Activated CD8-positive, alpha-beta memory T cell treated with anti-CD3 and anti-CD28 coated beads for 36 hours (primary cell): ENCODE measurements around the gene WASHC1. TPM values are rescaled to one million over a fixed set of nuclear protein-coding genes. Genes with fewer than 3 reads are reported as not detected.
"Not testable (repeated sequence)": the region's sequence is repeated elsewhere in the genome, so short reads cannot be mapped to it uniquely, and the experiment has no call there.

Experiments
- CTCF ChIA-PET: fragments of 350-600 bp; sonication (Branson Sonifier 250); formaldehyde crosslinking; loops from one replicate; lab custom pipeline; 2021; ENCODE audit warnings: antibody characterized with exemption; lab: Charles Lee
- POLR2A ChIA-PET: fragments of 350-600 bp; sonication (Branson Sonifier 250); formaldehyde crosslinking; loops from one replicate; lab custom pipeline; 2021; ENCODE audit warnings: antibody characterized with exemption; lab: Charles Lee
- total RNA-seq, 2 experiments: library from RNA; stranded (reverse); gene quantifications; one replicate each; pipeline ENCODE4 v1.2.3, GENCODE V29; 2021

The WASHC1 gene
- total RNA-seq = 10 to 100 TPM; 16.3 to 17.9 TPM

DNA sequence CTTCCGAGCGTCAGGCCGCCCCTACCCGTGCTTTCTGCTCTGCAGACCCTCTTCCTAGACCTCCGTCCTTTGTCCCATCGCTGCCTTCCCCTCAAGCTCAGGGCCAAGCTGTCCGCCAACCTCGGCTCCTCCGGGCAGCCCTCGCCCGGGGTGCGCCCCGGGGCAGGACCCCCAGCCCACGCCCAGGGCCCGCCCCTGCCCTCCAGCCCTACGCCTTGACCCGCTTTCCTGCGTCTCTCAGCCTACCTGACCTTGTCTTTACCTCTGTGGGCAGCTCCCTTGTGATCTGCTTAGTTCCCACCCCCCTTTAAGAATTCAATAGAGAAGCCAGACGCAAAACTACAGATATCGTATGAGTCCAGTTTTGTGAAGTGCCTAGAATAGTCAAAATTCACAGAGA, at the start of gene WASHC1:
WASHC1 (minus strand) TSS at position 101 of the 400 bp plus-strand sequence. CDS start 4,457 bp downstream, outside the sequence.
- POLR2A ChIA-PET, CTCF ChIA-PET: not testable (repeated sequence)

DNA sequence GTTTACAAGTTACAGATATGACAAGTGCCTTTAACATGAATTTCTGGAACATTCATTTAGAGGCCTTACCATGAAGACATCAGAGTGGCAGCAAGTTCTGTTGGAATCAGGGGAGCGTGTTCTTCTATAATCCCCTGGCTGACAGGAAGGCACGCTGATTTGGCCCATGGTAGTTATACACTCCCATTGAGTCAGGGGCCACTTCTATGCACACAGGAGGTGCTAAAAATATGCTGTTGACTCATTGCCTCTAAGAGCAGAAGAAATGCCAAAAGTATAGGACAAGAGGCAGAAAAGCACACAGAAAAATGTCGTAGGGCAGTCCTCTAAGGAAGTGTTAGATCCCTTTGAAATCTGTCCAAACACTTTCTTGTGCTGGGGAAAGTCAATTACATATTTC, 49.1 kb upstream of the WASHC1 start:
- CTCF ChIA-PET, POLR2A ChIA-PET: not testable (repeated sequence)

DNA sequence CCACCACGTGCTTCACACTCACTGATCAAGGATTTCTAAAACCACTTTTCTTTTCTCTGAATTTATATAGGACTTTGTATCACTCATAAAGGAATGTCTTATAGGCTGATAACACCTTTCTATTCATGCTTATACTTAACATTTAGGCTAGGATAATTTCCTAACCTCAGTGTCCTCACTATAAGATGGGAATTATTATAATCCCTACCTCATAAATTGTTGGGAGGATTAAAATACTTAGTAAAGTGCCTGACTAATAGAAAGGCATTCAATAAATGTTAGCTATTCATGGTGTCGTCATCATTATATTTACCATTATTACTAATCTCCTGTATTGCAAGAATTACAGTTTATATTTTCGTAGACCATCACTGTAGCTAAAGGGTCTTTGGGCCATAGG, 47.1 kb upstream of the WASHC1 start:
- POLR2A ChIA-PET, CTCF ChIA-PET: not testable (repeated sequence)

DNA sequence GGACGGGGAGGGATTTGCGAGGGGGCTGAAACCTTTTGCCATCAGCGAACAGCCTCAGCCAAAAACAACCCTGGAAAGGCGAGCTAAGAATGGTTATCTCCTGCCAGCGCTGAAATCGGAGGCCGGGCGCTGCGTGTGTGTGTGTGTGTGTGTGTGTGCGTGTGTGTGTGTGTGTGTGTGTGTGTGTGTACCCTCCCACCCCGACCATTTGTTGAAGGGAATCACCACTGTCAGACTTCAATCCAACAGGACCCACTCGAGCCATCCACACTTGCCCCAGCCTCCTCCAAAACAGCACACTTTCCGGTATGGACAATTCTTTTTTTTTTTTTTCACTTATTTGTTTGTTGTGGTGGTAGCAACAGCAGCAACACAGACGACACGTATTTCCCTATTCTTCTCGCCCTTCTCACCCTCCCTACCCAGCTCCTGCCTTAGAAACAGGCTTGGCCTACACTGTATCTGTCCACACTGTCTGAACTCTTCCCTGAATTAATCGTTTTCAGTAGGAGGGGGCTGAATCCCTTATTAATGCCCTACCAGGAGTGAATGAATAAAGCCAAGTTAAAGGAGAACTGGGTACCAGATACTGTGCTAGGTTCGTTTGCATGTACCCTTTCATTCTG, 44.8 kb upstream of the WASHC1 start:
- CTCF ChIA-PET, POLR2A ChIA-PET: not testable (repeated sequence)

DNA sequence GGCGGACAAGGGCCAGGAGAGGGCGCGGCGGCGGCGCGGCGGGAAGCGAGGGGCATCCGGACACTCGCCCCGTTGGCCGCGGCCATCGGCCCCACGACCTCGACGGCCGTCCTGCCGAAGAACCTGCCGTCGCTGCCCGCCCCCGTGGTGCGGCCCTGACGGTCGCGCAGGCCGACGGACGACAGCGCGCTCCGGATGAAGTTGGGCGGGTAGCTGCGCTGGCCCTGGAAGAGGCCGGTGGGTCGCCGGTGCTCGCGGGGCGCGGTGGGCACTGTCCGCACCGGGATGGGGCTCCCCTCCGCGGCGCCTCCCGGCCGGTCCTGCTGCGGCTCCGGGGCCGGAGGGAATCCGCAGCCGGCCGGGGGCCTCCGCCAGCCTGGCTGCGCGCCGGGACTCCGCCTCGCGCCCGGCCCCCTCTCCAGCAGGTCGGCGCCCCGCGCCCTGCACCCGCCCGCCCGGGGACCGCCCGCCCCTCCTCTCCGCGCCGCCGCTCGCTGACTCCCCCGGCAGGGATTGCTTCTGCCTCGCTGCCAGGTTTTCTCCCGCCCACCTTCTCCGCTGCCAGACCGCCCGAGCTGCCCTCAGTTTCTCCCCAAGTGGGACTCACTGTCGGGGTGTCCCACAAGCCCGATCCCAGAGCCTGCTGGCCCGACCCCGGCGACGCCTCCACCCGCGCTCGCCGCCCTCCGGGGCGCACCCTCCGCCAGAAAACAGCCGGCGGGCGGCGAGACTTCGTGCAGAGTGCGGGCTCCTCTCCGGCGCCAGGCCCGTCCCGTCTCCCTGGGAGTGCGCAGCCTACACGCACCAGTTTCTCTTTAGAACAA, 44.0 kb upstream of the WASHC1 start:
- POLR2A ChIA-PET, CTCF ChIA-PET: not testable (repeated sequence)

- POLR2A ChIA-PET, CTCF ChIA-PET: not testable (repeated sequence)
Observed at GRCh38 chr9:63031-63629, 33.9 kb upstream of the WASHC1 start.

- CTCF ChIA-PET, POLR2A ChIA-PET: not testable (repeated sequence)
Observed at GRCh38 chr9:52678-53077, 23.4 kb upstream of the WASHC1 start.

GRCh38 chr9:48190-48842, 19.1 kb upstream of the WASHC1 start:
- CTCF ChIA-PET, POLR2A ChIA-PET: not testable (repeated sequence)

GRCh38 chr9:46639-47271, 17.5 kb upstream of the WASHC1 start:
- CTCF ChIA-PET, POLR2A ChIA-PET: not testable (repeated sequence)

DNA sequence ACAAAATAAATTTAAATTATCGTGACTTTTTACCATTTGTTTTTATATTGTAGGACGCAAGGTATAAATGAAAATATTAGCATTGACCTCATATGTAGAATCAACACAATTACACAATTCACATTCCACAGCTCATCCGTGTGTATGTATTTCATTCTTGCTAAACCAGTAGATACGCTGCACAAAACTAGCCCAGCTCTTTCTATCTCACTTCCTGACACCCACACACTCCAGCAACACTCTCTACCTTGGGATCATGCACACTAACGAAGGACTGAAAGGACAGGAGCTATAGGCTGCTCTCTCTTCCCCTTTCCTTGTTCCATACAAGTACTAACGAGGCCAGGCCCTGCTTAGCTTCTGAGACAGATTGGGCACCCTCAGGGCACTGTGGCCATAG, 16.9 kb upstream of the WASHC1 start:
- POLR2A ChIA-PET, CTCF ChIA-PET: not testable (repeated sequence)

DNA sequence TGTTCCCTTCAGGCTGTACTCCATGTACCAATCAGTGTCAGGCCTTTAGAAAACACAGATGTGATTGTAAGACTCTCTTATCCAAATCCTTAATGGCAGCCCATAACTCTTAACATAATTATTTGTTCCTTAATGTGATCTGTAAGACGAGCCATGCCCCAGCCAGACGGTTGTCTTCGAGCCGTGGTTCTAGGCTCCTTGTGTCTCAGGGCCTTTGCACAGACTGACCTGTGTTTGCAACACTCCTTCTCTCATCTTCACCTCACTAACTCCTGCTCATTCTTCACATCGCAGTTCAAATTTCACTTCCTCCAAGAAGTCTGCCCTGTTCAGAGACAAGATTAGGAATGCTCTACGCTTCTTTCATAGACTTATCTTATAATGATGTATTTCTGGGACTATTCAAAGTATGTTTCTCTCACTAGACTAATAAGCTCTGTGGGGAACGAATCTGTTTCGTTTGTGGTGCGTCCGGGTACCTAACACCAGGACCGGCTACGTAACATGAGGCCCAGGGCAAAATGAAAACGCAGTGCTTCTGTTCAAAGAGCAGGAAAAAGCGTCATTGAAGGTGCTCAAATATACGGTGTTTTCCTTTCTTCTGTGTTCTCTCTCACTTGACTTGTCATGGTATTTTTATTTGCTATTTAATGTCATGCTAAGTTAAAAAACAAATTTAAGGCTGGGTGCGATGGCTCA, 16.1 kb upstream of the WASHC1 start:
- POLR2A ChIA-PET, CTCF ChIA-PET: not testable (repeated sequence)

GRCh38 chr9:44416-44815, 15.2 kb upstream of the WASHC1 start:
- POLR2A ChIA-PET, CTCF ChIA-PET: not testable (repeated sequence)

DNA sequence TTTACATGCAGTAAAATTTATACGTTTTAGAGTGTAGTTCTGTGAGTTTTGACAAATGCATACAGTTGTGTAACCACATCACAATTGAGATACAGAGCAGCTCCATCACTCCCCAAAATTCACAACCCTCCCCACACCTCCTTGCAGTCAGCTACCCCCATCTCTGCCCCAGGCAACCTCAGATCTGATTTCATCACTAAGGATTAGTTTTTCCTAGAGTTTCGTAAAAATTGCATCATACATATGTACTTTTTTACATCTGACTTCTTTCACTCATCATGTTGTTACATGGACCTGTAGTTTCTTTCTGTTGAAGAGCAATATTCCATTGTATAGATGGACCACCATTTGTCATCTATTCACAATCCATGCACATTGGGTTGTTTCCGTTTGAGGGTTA, 14.4 kb upstream of the WASHC1 start:
- CTCF ChIA-PET, POLR2A ChIA-PET: not testable (repeated sequence)

DNA sequence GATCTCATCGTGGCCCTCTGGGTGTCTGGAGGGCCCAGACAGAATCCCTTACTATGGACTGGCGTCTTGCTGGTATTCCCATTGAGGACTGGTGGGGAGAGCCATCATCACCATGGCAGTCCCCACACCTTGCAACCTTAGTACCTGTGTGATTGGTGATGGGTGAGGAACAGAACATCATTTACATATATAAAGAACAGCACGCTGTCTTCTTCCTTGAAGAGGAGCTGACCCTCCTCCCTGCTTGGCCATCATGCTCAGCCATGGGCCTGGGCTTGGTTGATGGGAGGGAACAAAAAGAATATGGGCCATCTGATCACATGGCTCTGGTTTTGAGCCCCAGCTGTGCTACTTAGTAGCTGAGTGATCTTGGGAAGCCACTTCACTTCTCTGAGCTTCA, 13.9 kb upstream of the WASHC1 start:
- POLR2A ChIA-PET, CTCF ChIA-PET: not testable (repeated sequence)

DNA sequence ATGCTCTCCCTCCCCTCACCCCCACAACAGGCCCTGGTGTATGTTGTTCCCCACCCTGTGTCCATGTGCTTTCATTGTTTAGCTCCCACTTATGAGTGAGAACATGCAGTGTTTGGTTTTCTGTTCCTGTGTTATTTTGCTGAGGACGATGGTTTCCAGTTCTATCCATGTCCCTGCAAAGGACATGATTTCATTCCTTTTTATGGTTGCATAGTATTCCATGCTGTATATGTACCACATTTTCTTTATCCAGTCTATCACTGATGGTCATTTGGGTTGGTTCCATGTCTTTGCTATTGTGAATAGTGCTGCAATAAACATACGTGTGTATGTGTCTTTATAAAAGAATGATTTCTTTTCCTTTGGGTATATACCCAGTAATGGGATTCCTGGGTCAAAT, 12.6 kb upstream of the WASHC1 start:
- CTCF ChIA-PET, POLR2A ChIA-PET: not testable (repeated sequence)

GRCh38 chr9:41261-41676, 12.0 kb upstream of the WASHC1 start:
- POLR2A ChIA-PET, CTCF ChIA-PET: not testable (repeated sequence)

GRCh38 chr9:32308-32707, 3.1 kb upstream of the WASHC1 start:
- POLR2A ChIA-PET, CTCF ChIA-PET: not testable (repeated sequence)

- CTCF ChIA-PET, POLR2A ChIA-PET: not testable (repeated sequence)
Observed at GRCh38 chr9:28775-29174, 481 bp downstream of the WASHC1 start.

GRCh38 chr9:21621-22020, 7.6 kb downstream of the WASHC1 start:
- POLR2A ChIA-PET, CTCF ChIA-PET: not testable (repeated sequence)
